ENCODE data around the gene HDAC3. TPM values are rescaled to one million over a fixed set of nuclear protein-coding genes. Genes with fewer than 3 reads are reported as not detected.

Gene HDAC3
- total RNA-seq, 2 donors from 2014 or later: 36.6 to 44.0 TPM

DNA sequence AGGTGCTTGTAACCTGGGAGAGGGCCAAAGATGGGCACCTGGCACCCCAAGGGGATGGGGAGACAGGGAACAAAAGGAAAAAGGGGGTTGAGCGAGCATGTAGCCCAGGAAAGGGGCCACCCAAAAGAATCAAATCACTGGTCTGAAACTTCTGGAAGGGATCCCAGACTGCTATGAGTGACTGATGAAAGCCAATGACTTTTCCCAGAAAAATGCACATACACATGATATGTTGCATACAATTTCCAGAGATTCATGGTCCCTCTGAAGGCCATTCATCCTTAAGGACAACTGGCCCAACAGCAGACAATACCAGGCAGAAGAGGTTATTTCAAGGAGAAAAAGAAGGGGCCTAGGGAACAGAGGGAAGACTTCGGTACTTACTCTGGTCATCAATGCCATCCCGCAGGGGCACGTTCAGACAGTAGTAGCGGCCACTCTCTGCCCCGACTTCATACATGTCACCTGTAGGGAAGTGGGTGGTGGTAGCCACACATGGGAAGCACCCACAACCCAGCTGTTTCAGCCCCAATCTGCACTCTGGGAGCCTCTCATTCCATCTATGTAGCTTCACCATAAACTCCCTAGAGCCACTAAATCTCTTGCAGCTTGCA, 8.4 kb downstream of the HDAC3 start:
- no peaks in the 10 kb centered on the region for H3K27me3 ChIP-seq
- no peaks in the 10 kb centered on the region for H3K36me3 ChIP-seq
- no peak for DNase-seq
- no peak overlapping the region for H3K27ac ChIP-seq
- H3K4me1 ChIP-seq: no peaks in the 10 kb centered on the region
- TF ChIP-seq, protein P1, sequence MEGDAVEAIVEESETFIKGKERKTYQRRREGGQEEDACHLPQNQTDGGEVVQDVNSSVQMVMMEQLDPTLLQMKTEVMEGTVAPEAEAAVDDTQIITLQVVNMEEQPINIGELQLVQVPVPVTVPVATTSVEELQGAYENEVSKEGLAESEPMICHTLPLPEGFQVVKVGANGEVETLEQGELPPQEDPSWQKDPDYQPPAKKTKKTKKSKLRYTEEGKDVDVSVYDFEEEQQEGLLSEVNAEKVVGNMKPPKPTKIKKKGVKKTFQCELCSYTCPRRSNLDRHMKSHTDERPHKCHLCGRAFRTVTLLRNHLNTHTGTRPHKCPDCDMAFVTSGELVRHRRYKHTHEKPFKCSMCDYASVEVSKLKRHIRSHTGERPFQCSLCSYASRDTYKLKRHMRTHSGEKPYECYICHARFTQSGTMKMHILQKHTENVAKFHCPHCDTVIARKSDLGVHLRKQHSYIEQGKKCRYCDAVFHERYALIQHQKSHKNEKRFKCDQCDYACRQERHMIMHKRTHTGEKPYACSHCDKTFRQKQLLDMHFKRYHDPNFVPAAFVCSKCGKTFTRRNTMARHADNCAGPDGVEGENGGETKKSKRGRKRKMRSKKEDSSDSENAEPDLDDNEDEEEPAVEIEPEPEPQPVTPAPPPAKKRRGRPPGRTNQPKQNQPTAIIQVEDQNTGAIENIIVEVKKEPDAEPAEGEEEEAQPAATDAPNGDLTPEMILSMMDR (IDR thresholded peaks at IDR 0.05): no peak
- no peaks in the 10 kb centered on the region for H3K9me3 ChIP-seq
- H3K4me3 ChIP-seq: no peak overlapping the region
- no peak overlapping the region for H3K9ac ChIP-seq (ENCODE audit: low read depth in 2 of 2, low read length in 2 of 2)
- intact Hi-C loops (cut with DNase I): no loop called here

DNA sequence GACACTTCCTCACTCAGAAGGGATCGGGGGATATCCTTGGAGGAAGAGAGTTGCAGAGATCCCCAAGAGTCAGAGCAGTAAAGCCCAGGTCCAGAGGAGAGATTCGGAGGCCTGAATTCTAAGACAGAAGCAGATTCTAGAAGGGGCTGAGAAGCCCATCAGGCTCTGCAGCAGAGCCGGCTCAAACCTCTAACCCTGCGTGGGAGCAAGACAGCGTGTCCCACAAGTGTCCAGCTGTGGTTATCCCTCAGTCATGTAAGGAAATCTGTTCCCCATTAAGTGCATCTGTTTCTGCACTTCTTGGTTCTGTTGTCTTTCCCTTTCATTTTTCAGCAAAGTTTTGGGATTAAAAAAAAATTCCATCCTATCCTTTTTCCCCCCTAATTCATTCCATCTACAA, 13.0 kb downstream of the HDAC3 start:
- TF ChIP-seq, protein P1 (IDR thresholded peaks at IDR 0.05): no peak
- H3K4me3 ChIP-seq: no peak overlapping the region
- intact Hi-C loops (cut with DNase I): no loop called here
- no peak overlapping the region for H3K27ac ChIP-seq
- no peaks in the 10 kb centered on the region for H3K27me3 ChIP-seq
- H3K9me3 ChIP-seq: no peaks in the 10 kb centered on the region
- H3K9ac ChIP-seq (ENCODE audit: low read depth in 2 of 2, low read length in 2 of 2): no peak overlapping the region
- peaks cover 9% of the 10 kb centered on the region for H3K36me3 ChIP-seq
- no peaks in the 10 kb centered on the region for H3K4me1 ChIP-seq
- DNase-seq: no peak

DNA sequence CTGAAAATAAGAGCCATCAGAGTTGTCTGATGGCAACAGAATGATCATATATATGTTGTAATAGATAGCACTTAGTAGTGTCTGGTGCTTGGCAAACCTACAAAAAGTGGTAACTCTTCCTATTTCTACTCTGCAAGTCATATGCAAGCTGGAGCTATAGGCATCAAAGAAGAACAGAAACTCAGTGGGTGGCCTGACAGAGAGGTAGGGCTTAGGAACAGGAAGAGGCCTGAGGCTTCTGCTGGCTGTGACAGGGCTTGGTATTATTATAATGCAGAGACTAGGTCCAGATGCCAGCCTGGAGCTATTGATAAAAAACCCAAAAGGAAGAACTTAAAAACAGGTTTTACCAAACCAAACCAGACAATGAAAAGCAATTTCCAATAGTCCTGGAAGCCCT, 13.5 kb downstream of the HDAC3 start:
- intact Hi-C loops (cut with DNase I): no loop called here
- DNase-seq: no peak

DNA sequence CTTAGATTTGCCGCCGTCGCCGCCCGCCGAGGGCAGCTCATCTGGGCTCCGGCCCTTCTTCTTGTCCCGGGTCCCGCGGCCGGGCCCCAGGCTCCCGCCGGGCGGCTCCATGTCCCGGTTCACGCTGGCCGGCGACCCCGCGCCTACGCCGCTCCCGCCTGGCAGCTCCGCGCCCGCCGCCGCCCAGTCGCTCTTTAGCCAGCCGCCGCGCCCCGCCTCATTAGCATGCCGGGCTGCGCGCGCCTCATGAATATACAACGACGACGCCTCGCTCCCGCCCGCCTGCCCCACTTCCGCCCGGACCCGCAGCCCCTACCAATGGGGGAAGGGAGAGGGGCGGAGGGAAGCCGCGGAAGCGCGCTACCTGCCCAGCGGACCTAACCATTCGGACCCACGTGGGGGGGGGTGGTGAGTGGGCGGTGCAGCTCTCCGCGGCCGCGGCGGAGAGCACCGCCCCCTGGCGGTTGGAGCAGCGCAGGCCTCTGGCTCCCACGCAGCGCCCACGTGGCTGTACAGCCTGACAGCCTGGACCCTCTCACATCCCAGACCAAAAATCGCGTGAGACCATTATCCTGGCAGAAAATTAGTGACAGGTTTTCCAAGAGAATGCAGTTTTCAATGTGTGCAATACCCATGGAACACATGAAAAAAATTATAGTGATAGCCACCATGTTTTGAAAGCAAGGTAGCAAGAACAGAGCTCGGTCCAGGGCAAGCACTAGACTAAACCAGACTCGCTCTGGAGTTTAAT, 17.7 kb downstream of the HDAC3 start, which contains the start of gene DIAPH1:
DIAPH1 (minus strand) TSS at position 197 of the 751 bp plus-strand sequence; CDS start at position 111, 86 bp downstream.
- peak within 1 kb of the TSS; percentile 73 to 87 for H3K9ac ChIP-seq (ENCODE audit: low read depth in 2 of 2, low read length in 2 of 2)
- H3K27ac ChIP-seq: peak within 1 kb of the TSS; percentile 96
- no peaks in the 10 kb centered on the region for H3K9me3 ChIP-seq
- intact Hi-C loops (cut with DNase I): loop anchor here (1.0 kb wide), 1 partner anchor 26 kb away; no protein-coding TSS in a partner anchor
- peak; percentile 98 for DNase-seq
- TF ChIP-seq, protein P1 (IDR thresholded peaks at IDR 0.05): peak; percentile 95
- peak within 1 kb of the TSS; percentile 94 for H3K4me3 ChIP-seq
- no peaks in the 10 kb centered on the region for H3K4me1 ChIP-seq
- peaks cover 9% of the 10 kb centered on the region for H3K36me3 ChIP-seq
- no peaks in the 10 kb centered on the region for H3K27me3 ChIP-seq

More for the DNA sequence above, 13.5 kb downstream of the HDAC3 start:
- Histone ChIP-seq H3K4me3 (no peak overlapping the region), H3K9me3 (no peaks in the 10 kb centered on the region), H3K4me1 (no peaks in the 10 kb centered on the region), H3K9ac (ENCODE audit: low read depth in 2 of 2, low read length in 2 of 2) (no peak overlapping the region), H3K27ac (no peak overlapping the region), H3K27me3 (no peaks in the 10 kb centered on the region), H3K36me3 (peaks cover 9% of the 10 kb centered on the region)
- TF ChIP-seq, protein P1 (IDR thresholded peaks at IDR 0.05): no peak

DNA sequence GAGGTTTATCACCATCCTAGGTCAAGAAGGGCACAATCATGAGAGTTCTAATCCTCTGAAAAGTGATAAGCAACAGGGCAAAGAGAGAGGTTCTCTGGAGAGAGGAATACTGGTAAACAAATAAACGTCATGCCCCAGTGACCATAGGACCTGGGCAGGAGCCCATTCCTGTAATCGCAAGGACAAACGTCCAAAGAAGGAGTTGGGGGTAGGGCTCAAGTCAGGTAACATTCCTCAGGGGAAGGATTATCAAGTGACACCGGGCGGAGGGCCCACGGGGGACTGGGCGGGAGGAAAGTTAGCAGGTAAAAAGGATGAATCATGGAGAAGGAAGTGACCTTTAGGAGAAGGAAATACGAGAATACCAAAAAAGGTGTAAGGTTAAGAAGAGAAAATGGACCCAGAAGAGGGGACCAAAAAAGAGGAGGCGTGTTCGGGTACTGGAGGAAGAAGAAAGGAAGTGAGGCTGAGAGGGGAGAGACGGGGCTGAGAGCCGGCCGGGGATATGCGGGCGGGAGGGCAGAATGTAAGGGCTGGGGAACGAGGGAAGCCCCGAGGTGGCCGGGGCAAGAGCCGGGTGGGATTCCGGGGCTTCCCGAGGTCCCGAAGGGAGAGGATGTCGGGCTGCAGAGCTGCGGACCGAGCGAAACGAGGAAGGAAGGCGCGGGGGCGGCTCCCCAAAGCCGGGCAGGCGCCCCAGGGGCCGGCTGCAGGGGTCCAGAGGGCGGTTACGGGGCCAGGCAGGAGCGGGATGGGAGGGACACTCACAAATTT, 18.4 kb downstream of the HDAC3 start:
- Histone ChIP-seq H3K4me3 (peak overlapping the region; percentile 94), H3K36me3 (peaks cover 9% of the 10 kb centered on the region), H3K4me1 (no peaks in the 10 kb centered on the region), H3K27me3 (no peaks in the 10 kb centered on the region), H3K27ac (peak overlapping the region; percentile 96), H3K9me3 (no peaks in the 10 kb centered on the region), H3K9ac (ENCODE audit: low read depth in 2 of 2, low read length in 2 of 2) (peak overlapping the region; percentile 73 to 87)
- TF ChIP-seq, protein P1 (IDR thresholded peaks at IDR 0.05): no peak
- intact Hi-C loops (cut with DNase I): no loop called here
- peak; percentile 81 for DNase-seq

All from colonic mucosa (tissue), 4 donors.